ENCODE data around the gene PRDM16. TPM values are rescaled to one million over a fixed set of nuclear protein-coding genes. Genes with fewer than 3 reads are reported as not detected.

Gene PRDM16
- polyA plus RNA-seq, 1 donor from 2014 or later: 0.21 TPM

DNA sequence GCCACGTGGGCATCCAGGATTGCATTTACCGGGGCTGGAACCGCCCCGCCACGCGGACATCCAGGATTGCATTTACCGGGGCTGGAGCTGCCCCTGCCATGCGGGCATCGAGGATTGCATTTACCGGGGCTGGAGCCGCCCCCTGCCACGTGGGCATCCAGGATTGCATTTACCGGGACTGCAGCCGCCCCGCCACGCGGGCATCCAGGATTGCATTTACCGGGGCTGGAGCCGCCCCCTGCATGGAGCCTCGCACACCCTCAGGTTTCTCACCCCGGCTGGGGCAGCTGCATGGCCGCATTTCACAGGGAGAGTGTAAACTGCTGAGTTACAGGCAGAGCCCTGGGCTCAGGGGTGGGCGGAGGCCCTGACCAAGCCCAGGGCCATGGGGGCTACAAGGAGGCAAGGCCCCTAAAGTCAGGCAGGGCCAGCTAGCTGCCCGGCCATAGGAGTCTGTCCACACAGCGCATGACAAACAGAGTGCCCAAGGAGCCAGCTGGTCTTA lies 218.7 kb downstream of the PRDM16 start:
- Histone ChIP-seq H4K20me1 (ENCODE audit: insufficient read depth) (no peaks in the 10 kb centered on the region), H3K9me2 (ENCODE audit: insufficient read depth, low read length) (no peaks in the 10 kb centered on the region), H3K36me3 (ENCODE audit: insufficient read depth, low read length) (no peaks in the 10 kb centered on the region), H3F3A (ENCODE audit: insufficient read depth, low read length, poor library complexity, severe bottlenecking) (no peaks in the 10 kb centered on the region), H3K9ac (ENCODE audit: low read length) (no peak overlapping the region), H3K79me2 (replicated peaks; ENCODE audit: insufficient read depth, low read length) (peaks cover 5% of the 10 kb centered on the region), H3K4me2 (ENCODE audit: low read length) (no peak overlapping the region), H3K27ac (ENCODE audit: low read length) (no peak overlapping the region), H2AFZ (ENCODE audit: low read depth, low read length) (no peak overlapping the region), H3K9me3 (ENCODE audit: low read length) (no peaks in the 10 kb centered on the region), H3K27me3 (ENCODE audit: insufficient read depth, low read depth, low read length) (no peaks in the 10 kb centered on the region), H3K4me3 (ENCODE audit: low read length) (no peak overlapping the region)
- TF ChIP-seq EP300 (conservative IDR thresholded peaks at IDR 0.05; ENCODE audit: poor library complexity, severe bottlenecking): no peak
- no peak for TF ChIP-seq EZH2 (IDR thresholded peaks at IDR 0.05; ENCODE audit: borderline replicate concordance, insufficient read depth, low read length, poor library complexity, severe bottlenecking)
- no peak for TF ChIP-seq MXI1 (conservative IDR thresholded peaks at IDR 0.05; ENCODE audit: poor library complexity, severe bottlenecking)
- TF ChIP-seq, protein P1, sequence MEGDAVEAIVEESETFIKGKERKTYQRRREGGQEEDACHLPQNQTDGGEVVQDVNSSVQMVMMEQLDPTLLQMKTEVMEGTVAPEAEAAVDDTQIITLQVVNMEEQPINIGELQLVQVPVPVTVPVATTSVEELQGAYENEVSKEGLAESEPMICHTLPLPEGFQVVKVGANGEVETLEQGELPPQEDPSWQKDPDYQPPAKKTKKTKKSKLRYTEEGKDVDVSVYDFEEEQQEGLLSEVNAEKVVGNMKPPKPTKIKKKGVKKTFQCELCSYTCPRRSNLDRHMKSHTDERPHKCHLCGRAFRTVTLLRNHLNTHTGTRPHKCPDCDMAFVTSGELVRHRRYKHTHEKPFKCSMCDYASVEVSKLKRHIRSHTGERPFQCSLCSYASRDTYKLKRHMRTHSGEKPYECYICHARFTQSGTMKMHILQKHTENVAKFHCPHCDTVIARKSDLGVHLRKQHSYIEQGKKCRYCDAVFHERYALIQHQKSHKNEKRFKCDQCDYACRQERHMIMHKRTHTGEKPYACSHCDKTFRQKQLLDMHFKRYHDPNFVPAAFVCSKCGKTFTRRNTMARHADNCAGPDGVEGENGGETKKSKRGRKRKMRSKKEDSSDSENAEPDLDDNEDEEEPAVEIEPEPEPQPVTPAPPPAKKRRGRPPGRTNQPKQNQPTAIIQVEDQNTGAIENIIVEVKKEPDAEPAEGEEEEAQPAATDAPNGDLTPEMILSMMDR (IDR thresholded peaks at IDR 0.05; ENCODE audit: poor library complexity, severe bottlenecking): no peak

DNA sequence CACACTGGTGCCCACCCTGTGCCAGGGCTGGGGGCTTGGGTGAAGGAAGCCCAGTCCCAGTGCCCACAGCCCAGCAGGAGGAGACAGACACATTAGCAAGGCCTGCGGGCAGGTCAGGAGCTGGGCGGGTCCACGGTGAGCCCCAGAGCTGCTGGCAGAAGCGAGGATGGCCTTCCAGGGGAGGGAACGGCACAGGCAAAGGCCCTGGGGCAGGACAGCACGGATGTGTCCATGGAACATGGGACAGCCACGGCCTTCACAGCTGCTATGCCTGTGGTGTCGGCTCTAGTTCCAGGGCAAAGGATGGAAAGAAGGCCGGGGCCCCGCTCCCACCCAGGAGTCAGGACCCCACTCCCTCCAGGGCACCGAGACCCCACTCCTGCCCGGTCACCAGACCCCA lies 220.5 kb downstream of the PRDM16 start:
- Histone ChIP-seq H3K27ac (ENCODE audit: low read length) (no peak overlapping the region), H3F3A (ENCODE audit: insufficient read depth, low read length, poor library complexity, severe bottlenecking) (no peaks in the 10 kb centered on the region), H3K4me3 (ENCODE audit: low read length) (no peak overlapping the region), H3K36me3 (ENCODE audit: insufficient read depth, low read length) (no peaks in the 10 kb centered on the region), H3K79me2 (replicated peaks; ENCODE audit: insufficient read depth, low read length) (peaks cover 5% of the 10 kb centered on the region), H3K9ac (ENCODE audit: low read length) (no peak overlapping the region), H2AFZ (ENCODE audit: low read depth, low read length) (no peak overlapping the region), H3K9me3 (ENCODE audit: low read length) (no peaks in the 10 kb centered on the region), H3K4me2 (ENCODE audit: low read length) (no peak overlapping the region), H4K20me1 (ENCODE audit: insufficient read depth) (no peaks in the 10 kb centered on the region), H3K27me3 (ENCODE audit: insufficient read depth, low read depth, low read length) (no peaks in the 10 kb centered on the region), H3K9me2 (ENCODE audit: insufficient read depth, low read length) (no peaks in the 10 kb centered on the region)
- TF ChIP-seq MXI1 (conservative IDR thresholded peaks at IDR 0.05; ENCODE audit: poor library complexity, severe bottlenecking) (no peak), POLR2AphosphoS5 (IDR thresholded peaks at IDR 0.05) (no peak)
- TF ChIP-seq, protein P2, sequence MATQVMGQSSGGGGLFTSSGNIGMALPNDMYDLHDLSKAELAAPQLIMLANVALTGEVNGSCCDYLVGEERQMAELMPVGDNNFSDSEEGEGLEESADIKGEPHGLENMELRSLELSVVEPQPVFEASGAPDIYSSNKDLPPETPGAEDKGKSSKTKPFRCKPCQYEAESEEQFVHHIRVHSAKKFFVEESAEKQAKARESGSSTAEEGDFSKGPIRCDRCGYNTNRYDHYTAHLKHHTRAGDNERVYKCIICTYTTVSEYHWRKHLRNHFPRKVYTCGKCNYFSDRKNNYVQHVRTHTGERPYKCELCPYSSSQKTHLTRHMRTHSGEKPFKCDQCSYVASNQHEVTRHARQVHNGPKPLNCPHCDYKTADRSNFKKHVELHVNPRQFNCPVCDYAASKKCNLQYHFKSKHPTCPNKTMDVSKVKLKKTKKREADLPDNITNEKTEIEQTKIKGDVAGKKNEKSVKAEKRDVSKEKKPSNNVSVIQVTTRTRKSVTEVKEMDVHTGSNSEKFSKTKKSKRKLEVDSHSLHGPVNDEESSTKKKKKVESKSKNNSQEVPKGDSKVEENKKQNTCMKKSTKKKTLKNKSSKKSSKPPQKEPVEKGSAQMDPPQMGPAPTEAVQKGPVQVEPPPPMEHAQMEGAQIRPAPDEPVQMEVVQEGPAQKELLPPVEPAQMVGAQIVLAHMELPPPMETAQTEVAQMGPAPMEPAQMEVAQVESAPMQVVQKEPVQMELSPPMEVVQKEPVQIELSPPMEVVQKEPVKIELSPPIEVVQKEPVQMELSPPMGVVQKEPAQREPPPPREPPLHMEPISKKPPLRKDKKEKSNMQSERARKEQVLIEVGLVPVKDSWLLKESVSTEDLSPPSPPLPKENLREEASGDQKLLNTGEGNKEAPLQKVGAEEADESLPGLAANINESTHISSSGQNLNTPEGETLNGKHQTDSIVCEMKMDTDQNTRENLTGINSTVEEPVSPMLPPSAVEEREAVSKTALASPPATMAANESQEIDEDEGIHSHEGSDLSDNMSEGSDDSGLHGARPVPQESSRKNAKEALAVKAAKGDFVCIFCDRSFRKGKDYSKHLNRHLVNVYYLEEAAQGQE (IDR thresholded peaks at IDR 0.05; ENCODE audit: borderline replicate concordance): no peak
- TF ChIP-seq, protein P1 (IDR thresholded peaks at IDR 0.05; ENCODE audit: poor library complexity, severe bottlenecking): no peak

Measured in neural cell (in vitro differentiated cells).